Large intestine (tissue), 3 donors: Measurements from ENCODE around the gene FSIP1. TPM values are rescaled to one million over a fixed set of nuclear protein-coding genes. Genes with fewer than 3 reads are reported as not detected.

Experiments
- DNase-seq, 2 donors: peaks; one replicate each; pipeline versions ENCODE4 v3.0.0 to v3.0.0-alpha.2; 2013
- H3K27ac ChIP-seq: one replicate; pipeline ENCODE4 v1.5.1; 2013; ENCODE audit warnings: low read length
- H3K27me3 ChIP-seq: 2 replicates; pipeline ENCODE4 v1.6.1; 2013; ENCODE audit warnings: low read length; ENCODE audit not compliant: control insufficient read depth, insufficient read depth
- H3K36me3 ChIP-seq: 2 replicates; pipeline ENCODE4 v1.6.1; 2013; ENCODE audit warnings: low read length; ENCODE audit not compliant: control insufficient read depth, insufficient read depth
- H3K4me1 ChIP-seq: one replicate; pipeline ENCODE4 v1.6.1; 2013; ENCODE audit warnings: low read length; ENCODE audit not compliant: control insufficient read depth, insufficient read depth
- H3K4me3 ChIP-seq: one replicate; pipeline ENCODE4 v1.5.1; 2013; ENCODE audit warnings: low read length
- H3K9me3 ChIP-seq: one replicate; pipeline ENCODE4 v1.6.1; 2013; ENCODE audit warnings: mild to moderate bottlenecking, low read depth, low read length, moderate library complexity; ENCODE audit not compliant: control insufficient read depth
- WGBS: methylation state at CpG from one replicate; pipeline ENCODE4 v1.1.5; 2013; ENCODE audit warnings: low lambda C conversion rate; ENCODE audit not compliant: insufficient coverage; 5-methylcytosine and 5-hydroxymethylcytosine counted together
- polyA plus RNA-seq: library from polyadenylated mRNA; unstranded; fragments of 120-200 nt; gene quantifications from one replicate; pipeline ENCODE4 v1.2.1, GENCODE V29; 2013

FSIP1 gene
- polyA plus RNA-seq, 1 donor: 0.78 TPM

- no peaks in the 10 kb centered on the region for H3K36me3 ChIP-seq
- no peaks in the 10 kb centered on the region for H3K9me3 ChIP-seq
- no peak overlapping the region for H3K27ac ChIP-seq
- H3K4me3 ChIP-seq: no peak overlapping the region
- no peaks in the 10 kb centered on the region for H3K4me1 ChIP-seq
- H3K27me3 ChIP-seq: peaks cover 2% of the 10 kb centered on the region
- DNase-seq: no peak
- WGBS: 38% methylated on average over 1 of the region's 3 CpGs
These were observed 26.3 kb upstream of the FSIP1 start for GRCh38 chr15:39808909-39809308.

- peaks cover 2% of the 10 kb centered on the region for H3K27me3 ChIP-seq
- H3K27ac ChIP-seq: no peak overlapping the region
- H3K9me3 ChIP-seq: no peaks in the 10 kb centered on the region
- 40% methylated on average over 1 of the region's 4 CpGs for WGBS
- no peak for DNase-seq
- H3K4me3 ChIP-seq: no peak overlapping the region
- no peaks in the 10 kb centered on the region for H3K4me1 ChIP-seq
- H3K36me3 ChIP-seq: no peaks in the 10 kb centered on the region
These were observed 25.1 kb upstream of the FSIP1 start for GRCh38 chr15:39807791-39808190.

- H3K27ac ChIP-seq: no peak overlapping the region
- no peaks in the 10 kb centered on the region for H3K9me3 ChIP-seq
- peaks cover 2% of the 10 kb centered on the region for H3K27me3 ChIP-seq
- peak; percentile 46 to 51 for DNase-seq
- WGBS: 67% methylated on average over 1 of the region's 2 CpGs
- no peaks in the 10 kb centered on the region for H3K36me3 ChIP-seq
- no peak overlapping the region for H3K4me3 ChIP-seq
- no peaks in the 10 kb centered on the region for H3K4me1 ChIP-seq
These were observed 21.4 kb upstream of the FSIP1 start for GRCh38 chr15:39804026-39804425.

GRCh38 chr15:39803016-39803415 lies 20.4 kb upstream of the FSIP1 start:
- Histone ChIP-seq H3K9me3 (no peaks in the 10 kb centered on the region), H3K36me3 (no peaks in the 10 kb centered on the region), H3K27ac (no peak overlapping the region), H3K27me3 (peaks cover under 1% of the 10 kb centered on the region), H3K4me3 (no peak overlapping the region), H3K4me1 (no peaks in the 10 kb centered on the region)
- WGBS: 80% methylated on average over 1 of the region's 4 CpGs
- no peak for DNase-seq

- Histone ChIP-seq H3K27ac (no peak overlapping the region), H3K27me3 (no peaks in the 10 kb centered on the region), H3K4me1 (no peaks in the 10 kb centered on the region), H3K4me3 (no peak overlapping the region), H3K36me3 (no peaks in the 10 kb centered on the region), H3K9me3 (no peaks in the 10 kb centered on the region)
- WGBS: no CpG with 5 or more reads among the region's 19 CpGs
- DNase-seq: no peak
These were observed 19.1 kb upstream of the FSIP1 start for GRCh38 chr15:39801641-39802309.

- no CpG with 5 or more reads among the region's 6 CpGs for WGBS
- no peaks in the 10 kb centered on the region for H3K27me3 ChIP-seq
- no peak overlapping the region for H3K4me3 ChIP-seq
- H3K36me3 ChIP-seq: no peaks in the 10 kb centered on the region
- no peak for DNase-seq
- H3K27ac ChIP-seq: no peak overlapping the region
- no peaks in the 10 kb centered on the region for H3K4me1 ChIP-seq
- no peaks in the 10 kb centered on the region for H3K9me3 ChIP-seq
These were observed 16.9 kb upstream of the FSIP1 start for GRCh38 chr15:39799552-39800011.

- WGBS: no CpG with 5 or more reads among the region's 6 CpGs
- no peaks in the 10 kb centered on the region for H3K4me1 ChIP-seq
- H3K4me3 ChIP-seq: no peak overlapping the region
- H3K36me3 ChIP-seq: no peaks in the 10 kb centered on the region
- no peak overlapping the region for H3K27ac ChIP-seq
- no peaks in the 10 kb centered on the region for H3K27me3 ChIP-seq
- no peaks in the 10 kb centered on the region for H3K9me3 ChIP-seq
- DNase-seq: no peak
These were observed 15.7 kb upstream of the FSIP1 start for GRCh38 chr15:39798382-39798781.

GRCh38 chr15:39797407-39797806 lies 14.8 kb upstream of the FSIP1 start:
- H3K27me3 ChIP-seq: no peaks in the 10 kb centered on the region

GRCh38 chr15:39796601-39797000 lies 14.0 kb upstream of the FSIP1 start:
- no peak overlapping the region for H3K4me3 ChIP-seq
- H3K27ac ChIP-seq: no peak overlapping the region
- no peaks in the 10 kb centered on the region for H3K9me3 ChIP-seq
- DNase-seq: no peak
- 72% methylated on average over 2 of the region's 5 CpGs for WGBS
- H3K4me1 ChIP-seq: no peaks in the 10 kb centered on the region
- no peaks in the 10 kb centered on the region for H3K27me3 ChIP-seq
- H3K36me3 ChIP-seq: no peaks in the 10 kb centered on the region

More at GRCh38 chr15:39797407-39797806, 14.8 kb upstream of the FSIP1 start:
- DNase-seq: no peak
- Histone ChIP-seq H3K27ac (no peak overlapping the region), H3K4me3 (no peak overlapping the region), H3K36me3 (no peaks in the 10 kb centered on the region), H3K4me1 (no peaks in the 10 kb centered on the region), H3K9me3 (no peaks in the 10 kb centered on the region)
- WGBS: 100% methylated on average over 1 of the region's 6 CpGs

- Histone ChIP-seq H3K27ac (no peak overlapping the region), H3K36me3 (no peaks in the 10 kb centered on the region), H3K27me3 (no peaks in the 10 kb centered on the region), H3K4me1 (no peaks in the 10 kb centered on the region), H3K9me3 (no peaks in the 10 kb centered on the region), H3K4me3 (no peak overlapping the region)
- no CpG with 5 or more reads among the region's 3 CpGs for WGBS
- no peak for DNase-seq
These were observed 12.8 kb upstream of the FSIP1 start for GRCh38 chr15:39795486-39795885.

GRCh38 chr15:39794954-39795353 lies 12.3 kb upstream of the FSIP1 start:
- Histone ChIP-seq H3K4me3 (no peak overlapping the region), H3K36me3 (no peaks in the 10 kb centered on the region), H3K9me3 (no peaks in the 10 kb centered on the region), H3K27ac (no peak overlapping the region), H3K27me3 (no peaks in the 10 kb centered on the region), H3K4me1 (no peaks in the 10 kb centered on the region)
- DNase-seq: peak; percentile 66 to 83
- WGBS: no CpG with 5 or more reads among the region's 3 CpGs
